GM12873 (cell line): ENCODE results near the gene CNTFR.

Experiments used
- CTCF ChIP-seq: IDR thresholded peaks from 2 replicates; pipeline ENCODE4 v1.5.1; 2012; ENCODE audit warnings: low read depth, mild to moderate bottlenecking, moderate library complexity, low read length, control low read depth; ENCODE audit not compliant: insufficient read depth; ENCODE audit errors: missing control alignments

Gene CNTFR

DNA sequence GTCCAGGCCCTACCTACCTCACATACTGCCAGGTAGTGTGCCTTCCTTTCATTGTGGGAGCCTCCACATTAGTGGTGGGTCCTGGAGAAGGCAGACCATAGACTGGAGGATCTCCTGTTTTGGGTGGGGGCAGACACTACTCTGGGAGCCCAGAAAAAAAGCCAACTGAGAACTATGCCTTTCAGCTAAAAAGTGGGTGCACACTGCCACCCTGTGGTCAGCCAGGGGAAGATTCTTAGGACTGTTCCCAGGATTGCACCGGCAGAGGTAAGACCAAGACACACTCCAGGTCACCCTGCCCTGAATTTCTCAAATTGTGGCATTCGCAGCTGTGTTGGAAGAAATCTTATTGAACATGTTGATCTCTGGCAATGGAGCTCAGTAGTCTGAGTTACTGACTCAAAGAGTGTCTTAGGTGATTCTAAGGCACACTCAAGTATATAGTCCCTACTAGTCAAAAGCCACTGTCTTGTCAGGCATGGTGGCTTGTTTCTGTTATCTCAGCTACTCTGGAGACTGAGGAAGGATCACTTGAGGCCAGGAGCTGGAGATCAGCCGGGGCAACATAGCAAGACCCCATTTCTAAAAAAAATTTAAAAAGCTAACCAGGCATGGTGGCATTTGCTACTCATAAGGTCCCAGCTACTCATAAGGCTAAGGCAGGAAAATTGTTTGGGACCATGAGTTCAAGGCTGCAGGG, 44.5 kb upstream of the CNTFR start:
- TF ChIP-seq CTCF, result peak; percentile 90

DNA sequence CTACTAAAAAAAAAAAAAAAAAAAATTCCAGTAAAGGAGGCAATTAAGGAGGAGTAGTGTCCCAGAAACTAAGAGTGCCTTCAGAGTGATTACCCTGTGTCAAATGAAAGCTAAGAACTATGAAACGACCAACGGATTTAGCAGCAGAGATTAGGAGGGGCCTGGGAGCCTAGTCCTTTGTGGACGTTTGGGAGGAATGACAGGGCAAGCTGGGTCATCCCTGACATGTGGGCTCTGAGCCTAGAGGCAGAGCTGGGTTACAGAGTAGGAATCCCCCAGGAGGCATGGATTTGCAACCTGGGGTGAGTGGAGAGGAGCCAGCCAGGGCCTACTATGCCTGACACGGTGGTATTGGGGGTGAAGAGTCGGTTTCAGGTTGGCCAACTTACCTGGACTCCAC, 43.6 kb upstream of the CNTFR start:
- no peak for TF ChIP-seq CTCF

GRCh38 chr9:34630402-34631154, 41.1 kb upstream of the CNTFR start:
- TF ChIP-seq CTCF, result no peak

GRCh38 chr9:34629491-34629808, 39.9 kb upstream of the CNTFR start:
- no peak for TF ChIP-seq CTCF

DNA sequence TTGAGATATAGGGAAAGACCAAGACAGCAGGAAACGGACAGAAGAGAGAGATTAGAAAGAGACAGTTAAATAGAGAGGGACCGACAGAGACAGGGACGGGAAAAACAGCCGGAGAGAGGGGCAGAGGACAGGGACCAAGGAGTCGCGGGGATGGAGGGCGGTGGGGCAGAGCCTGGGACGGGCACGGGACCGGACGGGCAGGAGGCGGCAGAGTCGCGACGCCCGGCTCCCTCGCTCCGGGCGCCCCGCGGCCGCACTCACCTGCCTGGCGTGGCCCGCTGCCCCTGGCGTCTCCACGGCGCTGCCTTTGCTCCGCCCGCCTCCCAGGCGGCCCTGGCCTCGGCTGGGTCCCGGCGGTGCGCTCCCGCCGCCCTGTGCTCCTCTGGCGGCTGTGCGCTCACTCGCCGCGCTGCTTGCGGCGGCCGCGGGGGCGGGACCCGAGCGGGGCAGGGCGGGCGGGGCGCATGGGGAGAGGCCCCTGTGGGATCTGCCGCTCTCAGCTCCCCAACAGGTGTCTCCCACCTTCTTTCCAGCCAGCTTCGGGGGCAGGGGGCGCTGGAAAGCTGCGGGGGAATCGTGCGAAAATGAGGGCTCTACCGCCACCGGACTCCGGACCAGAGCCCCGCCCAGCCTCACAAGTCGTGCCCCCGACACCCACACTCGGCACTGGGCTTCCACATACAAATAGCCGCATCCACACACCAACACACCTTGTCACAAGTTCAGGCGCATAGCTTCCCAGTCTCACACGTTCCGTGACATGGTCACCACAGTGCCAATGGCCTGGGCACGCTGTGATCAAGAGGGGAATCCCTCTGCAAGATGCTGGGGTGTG, 39.3 kb upstream of the CNTFR start, which contains the start of gene ARID3C:
TSS of gene ARID3C (minus strand) at position 411 of the 835 bp plus-strand sequence. CDS start 1,052 bp downstream, outside the sequence.
- TF ChIP-seq CTCF, result no peak

DNA sequence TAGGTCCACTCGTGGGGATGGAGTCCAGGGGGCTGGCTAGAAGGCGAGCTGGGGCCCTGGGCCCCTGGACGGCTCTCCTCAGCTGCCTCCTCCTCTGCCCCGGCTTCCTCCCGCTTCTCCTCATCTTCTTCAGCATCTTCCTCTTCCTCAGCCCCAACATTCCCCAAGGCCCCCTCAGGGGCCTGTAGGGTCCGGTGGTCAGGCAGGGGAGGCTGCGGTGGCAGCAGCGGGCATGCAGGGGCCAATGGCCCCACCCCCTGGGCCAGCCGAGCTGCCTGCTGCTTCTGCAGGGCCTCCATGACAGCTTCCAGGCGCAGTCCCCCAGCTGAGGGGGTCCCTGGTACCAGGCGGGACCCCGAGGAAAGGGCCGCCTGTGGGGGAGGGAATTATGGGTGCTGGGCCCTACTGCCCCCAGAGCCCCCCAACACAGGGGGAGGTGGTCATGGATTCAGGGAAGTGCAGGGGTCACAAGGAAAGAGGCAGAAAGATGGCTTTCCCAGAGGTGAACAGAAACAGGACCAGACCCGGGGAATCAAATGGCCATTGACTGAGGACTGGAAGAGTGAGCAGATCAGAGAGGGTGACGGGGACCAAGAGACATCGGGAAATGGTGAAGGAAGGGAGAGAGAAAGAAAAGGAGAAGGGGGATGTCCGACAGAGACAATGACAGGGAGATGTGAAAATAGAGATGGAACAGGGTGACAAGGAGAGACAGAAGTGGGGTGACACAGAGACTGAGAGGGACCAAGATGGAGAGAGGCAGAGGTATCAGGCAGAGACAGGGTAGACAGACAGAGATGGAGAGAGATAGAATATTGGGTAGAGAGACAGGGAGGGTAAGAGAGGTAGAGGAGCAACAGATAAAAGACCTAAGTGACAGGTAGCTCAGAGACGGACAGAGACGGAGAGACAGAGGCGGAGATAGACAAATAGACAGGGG, 38.5 kb upstream of the CNTFR start:
- TF ChIP-seq CTCF, result no peak

GRCh38 chr9:34625186-34625486, 35.6 kb upstream of the CNTFR start:
- no peak for TF ChIP-seq CTCF
